Caco-2 (cell line): ENCODE measurements around the gene PLXNB2. TPM values are rescaled to one million over a fixed set of nuclear protein-coding genes. Genes with fewer than 3 reads are reported as not detected.

Experiments used
- BruUV-seq: library from RNA; stranded (reverse); fragments of 400-500 nt; replicated peaks from 2 replicates; lab custom pipeline; 2021; lab: Mats Ljungman, UMichigan
- CTCF ChIA-PET: fragments of 300-600 bp; sonication (Branson Sonifier 250); formaldehyde crosslinking; loops from one replicate; lab custom pipeline; 2022; ENCODE audit warnings: antibody characterized with exemption; lab: Charles Lee
- POLR2A ChIA-PET: fragments of 300-600 bp; sonication (Branson Sonifier 250); formaldehyde crosslinking; loops from one replicate; lab custom pipeline; 2022; ENCODE audit warnings: antibody characterized with exemption; lab: Charles Lee
- DNase-seq, 2 experiments: peaks; one replicate each; pipeline versions ENCODE4 v3.0.0 to v3.0.0-alpha.2; 2020 to 2022
- H3K27me3 ChIP-seq: replicated peaks from 2 replicates; pipeline ENCODE4 v1.6.0; 2011; ENCODE audit warnings: low read length; ENCODE audit not compliant: control insufficient read depth, insufficient read depth
- H3K36me3 ChIP-seq: 2 replicates; pipeline ENCODE4 v1.5.1; 2011; ENCODE audit warnings: low read length; ENCODE audit not compliant: control insufficient read depth, insufficient read depth
- H3K4me1 ChIP-seq: fragments of 250-450 bp; sonication (Bioruptor Pico); 2 replicates; pipeline ENCODE4 v1.5.1; 2020; ENCODE audit warnings: mild to moderate bottlenecking
- H3K4me3 ChIP-seq: 2 replicates; pipeline ENCODE4 v1.5.1; 2011; ENCODE audit warnings: low read depth, mild to moderate bottlenecking, control low read depth, low read length
- H3K9me3 ChIP-seq: fragments of 250-450 bp; sonication (Bioruptor Pico); 2 replicates; pipeline ENCODE4 v1.5.1; 2020; ENCODE audit warnings: mild to moderate bottlenecking, moderate library complexity
- H3K27ac Mint-ChIP-seq: one replicate; pipeline ENCODE4 v1.8.0; 2022; ENCODE audit warnings: mixed read lengths; ENCODE audit not compliant: unreplicated experiment
- H3K27me3 Mint-ChIP-seq: one replicate; pipeline ENCODE4 v1.8.0; 2022; ENCODE audit warnings: mixed read lengths; ENCODE audit not compliant: insufficient read depth, unreplicated experiment
- H3K36me3 Mint-ChIP-seq: one replicate; pipeline ENCODE4 v1.8.0; 2022; ENCODE audit warnings: mild to moderate bottlenecking, mixed read lengths; ENCODE audit not compliant: insufficient read depth, unreplicated experiment
- H3K4me1 Mint-ChIP-seq: one replicate; pipeline ENCODE4 v1.8.0; 2022; ENCODE audit warnings: low read depth, mixed read lengths; ENCODE audit not compliant: unreplicated experiment
- H3K4me3 Mint-ChIP-seq: one replicate; pipeline ENCODE4 v1.8.0; 2022; ENCODE audit warnings: mild to moderate bottlenecking, moderate library complexity, mixed read lengths; ENCODE audit not compliant: unreplicated experiment
- H3K9me3 Mint-ChIP-seq: one replicate; pipeline ENCODE4 v1.8.0; 2022; ENCODE audit warnings: mixed read lengths; ENCODE audit not compliant: unreplicated experiment
- intact Hi-C: fragments of 100-400 bp; cut with micrococcal nuclease; formaldehyde crosslinking; loops from one replicate; pipeline ENCODE4 v1.10.0; 2022; ENCODE audit not compliant: unreplicated experiment
- total RNA-seq: library from RNA; stranded (reverse); gene quantifications from 2 replicates; pipeline ENCODE4 v1.2.3, GENCODE V29; 2022
- TF ChIP-seq, protein P1 (sequence below), 2 experiments: fragments of 200-600 bp in 1 of 2; IDR thresholded peaks; 1 replicate in 1 of 2; 2 replicates in 1 of 2; pipeline versions ENCODE4 v1.5.1 to v1.8.0; 2011 to 2022; ENCODE audit warnings: antibody characterized with exemption in 1 of 2, control low read depth in 1 of 2, inconsistent platforms in 1 of 2, low read depth in 1 of 2, low read length in 1 of 2, mild to moderate bottlenecking in 1 of 2, moderate library complexity in 1 of 2; ENCODE audit not compliant: insufficient read depth in 1 of 2, severe bottlenecking in 1 of 2, unreplicated experiment in 1 of 2

The PLXNB2 gene
- total RNA-seq, 1 experiment from 2014 or later, result 260 TPM

DNA sequence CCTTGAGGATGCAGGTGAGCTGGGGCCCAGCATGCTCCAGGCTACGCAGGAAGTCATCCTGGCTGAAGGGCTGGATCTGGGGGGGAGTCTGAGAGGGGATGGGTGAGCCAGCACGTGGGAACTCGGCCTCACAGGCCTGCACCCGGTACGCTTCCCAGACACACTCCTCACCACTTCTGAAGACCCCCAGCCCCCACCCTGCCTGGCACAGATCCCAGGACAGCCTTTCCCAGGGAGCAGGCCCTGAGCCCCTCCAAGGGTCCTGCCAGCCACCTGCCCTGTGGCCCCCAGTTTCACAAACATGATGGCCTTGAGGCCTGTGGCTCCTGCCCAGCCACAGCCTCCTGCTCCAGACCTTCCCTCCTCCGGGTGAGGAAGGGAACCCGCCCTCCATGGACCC is 5.6 kb upstream of the PLXNB2 start:
- no peak for DNase-seq
- Mint-ChIP-seq H3K9me3 (no peaks in the 10 kb centered on the region), H3K4me3 (no peak overlapping the region), H3K4me1 (peaks cover 6% of the 10 kb centered on the region), H3K36me3 (no peaks in the 10 kb centered on the region), H3K27me3 (no peaks in the 10 kb centered on the region), H3K27ac (no peak overlapping the region)
- no peaks in the 10 kb centered on the region for H3K9me3 ChIP-seq
- intact Hi-C loops, result no loop called here
- H3K4me1 ChIP-seq, result peaks cover 2% of the 10 kb centered on the region
- H3K27me3 ChIP-seq, result no peaks in the 10 kb centered on the region
- POLR2A ChIA-PET, result no interaction called here
- no TSS peak for BruUV-seq
- CTCF ChIA-PET, result no interaction called here
- H3K36me3 ChIP-seq, result no peaks in the 10 kb centered on the region
- TF ChIP-seq, protein P1, sequence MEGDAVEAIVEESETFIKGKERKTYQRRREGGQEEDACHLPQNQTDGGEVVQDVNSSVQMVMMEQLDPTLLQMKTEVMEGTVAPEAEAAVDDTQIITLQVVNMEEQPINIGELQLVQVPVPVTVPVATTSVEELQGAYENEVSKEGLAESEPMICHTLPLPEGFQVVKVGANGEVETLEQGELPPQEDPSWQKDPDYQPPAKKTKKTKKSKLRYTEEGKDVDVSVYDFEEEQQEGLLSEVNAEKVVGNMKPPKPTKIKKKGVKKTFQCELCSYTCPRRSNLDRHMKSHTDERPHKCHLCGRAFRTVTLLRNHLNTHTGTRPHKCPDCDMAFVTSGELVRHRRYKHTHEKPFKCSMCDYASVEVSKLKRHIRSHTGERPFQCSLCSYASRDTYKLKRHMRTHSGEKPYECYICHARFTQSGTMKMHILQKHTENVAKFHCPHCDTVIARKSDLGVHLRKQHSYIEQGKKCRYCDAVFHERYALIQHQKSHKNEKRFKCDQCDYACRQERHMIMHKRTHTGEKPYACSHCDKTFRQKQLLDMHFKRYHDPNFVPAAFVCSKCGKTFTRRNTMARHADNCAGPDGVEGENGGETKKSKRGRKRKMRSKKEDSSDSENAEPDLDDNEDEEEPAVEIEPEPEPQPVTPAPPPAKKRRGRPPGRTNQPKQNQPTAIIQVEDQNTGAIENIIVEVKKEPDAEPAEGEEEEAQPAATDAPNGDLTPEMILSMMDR (IDR thresholded peaks at IDR 0.05; ENCODE audit: insufficient read depth in 1 of 2, low read depth in 1 of 2, low read length in 1 of 2, severe bottlenecking in 1 of 2, unreplicated experiment in 1 of 2), result no peak
- no peak overlapping the region for H3K4me3 ChIP-seq

- Mint-ChIP-seq H3K9me3 (no peaks in the 10 kb centered on the region), H3K4me3 (no peak overlapping the region), H3K27me3 (no peaks in the 10 kb centered on the region), H3K4me1 (peaks cover 6% of the 10 kb centered on the region), H3K36me3 (no peaks in the 10 kb centered on the region), H3K27ac (no peak overlapping the region)
- ChIA-PET CTCF (no interaction called here), POLR2A (interaction anchor here (0.5 kb wide), 1 partner anchor 30 kb away, joined by 4 read pairs; no protein-coding TSS in a partner anchor)
- no peak for DNase-seq
- BruUV-seq, result no TSS peak
- intact Hi-C loops, result no loop called here
- Histone ChIP-seq H3K4me3 (no peak overlapping the region), H3K9me3 (no peaks in the 10 kb centered on the region), H3K4me1 (peaks cover 4% of the 10 kb centered on the region), H3K27me3 (no peaks in the 10 kb centered on the region), H3K36me3 (no peaks in the 10 kb centered on the region)
- TF ChIP-seq, protein P1 (IDR thresholded peaks at IDR 0.05; ENCODE audit: insufficient read depth in 1 of 2, low read depth in 1 of 2, low read length in 1 of 2, severe bottlenecking in 1 of 2, unreplicated experiment in 1 of 2), result no peak
Observed at GRCh38 chr22:50312371-50312770, 4.9 kb upstream of the PLXNB2 start.

DNA sequence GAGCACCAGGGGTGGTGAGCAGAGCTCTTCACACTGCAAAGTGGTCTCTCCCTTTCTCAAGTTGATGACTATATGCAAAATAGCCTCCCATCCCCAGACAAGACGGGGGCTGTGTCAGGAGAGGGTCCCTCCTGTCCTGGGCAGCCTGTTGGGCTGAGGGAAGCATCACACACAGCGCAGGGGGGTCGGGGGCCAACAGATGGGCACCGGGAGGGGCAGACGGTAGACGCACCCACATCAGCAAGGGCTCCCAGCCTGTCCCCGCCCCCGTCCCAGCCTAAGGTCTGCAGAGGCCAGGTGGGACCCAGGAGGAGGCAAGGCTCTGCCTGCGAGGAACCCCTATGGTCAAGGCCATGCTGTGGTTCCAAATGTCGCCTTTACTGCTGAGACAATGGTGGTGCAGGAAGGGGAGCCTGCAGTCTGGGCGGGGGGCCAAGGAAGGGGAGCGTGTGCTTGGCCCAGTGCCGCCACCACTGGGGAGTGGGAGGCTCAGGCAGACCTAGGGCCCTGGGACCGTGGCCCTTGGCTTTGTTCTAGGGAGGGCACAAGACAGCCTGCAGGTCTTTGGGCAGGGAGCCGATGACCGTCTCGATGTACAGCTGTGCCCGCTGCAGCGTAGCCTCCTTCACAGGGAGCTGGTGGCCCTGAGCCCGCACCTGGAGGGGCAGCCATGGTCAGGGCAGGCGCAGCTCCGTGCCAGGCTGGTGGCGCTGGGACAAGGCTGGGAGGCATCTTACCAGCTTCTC is 4.3 kb upstream of the PLXNB2 start:
- ChIA-PET POLR2A (interaction anchor here (0.5 kb wide), 1 partner anchor 29 kb away, joined by 4 read pairs; no protein-coding TSS in a partner anchor), CTCF (interaction anchor here (0.6 kb wide), 1 partner anchor 53 kb away, joined by 5 read pairs; no protein-coding TSS in a partner anchor)
- no peaks in the 10 kb centered on the region for H3K36me3 Mint-ChIP-seq
- H3K27me3 ChIP-seq, result no peaks in the 10 kb centered on the region
- H3K4me3 Mint-ChIP-seq, result no peak overlapping the region
- H3K9me3 Mint-ChIP-seq, result no peaks in the 10 kb centered on the region
- H3K27ac Mint-ChIP-seq, result no peak overlapping the region
- TF ChIP-seq, protein P1 (IDR thresholded peaks at IDR 0.05; ENCODE audit: insufficient read depth in 1 of 2, low read depth in 1 of 2, low read length in 1 of 2, severe bottlenecking in 1 of 2, unreplicated experiment in 1 of 2), result no peak
- BruUV-seq, result no TSS peak
- no peak overlapping the region for H3K4me3 ChIP-seq
- no peaks in the 10 kb centered on the region for H3K9me3 ChIP-seq
- peaks cover 4% of the 10 kb centered on the region for H3K4me1 ChIP-seq
- DNase-seq, result no peak
- no peaks in the 10 kb centered on the region for H3K27me3 Mint-ChIP-seq
- H3K36me3 ChIP-seq, result no peaks in the 10 kb centered on the region
- intact Hi-C loops, result no loop called here
- H3K4me1 Mint-ChIP-seq, result peaks cover 6% of the 10 kb centered on the region
